IMR-90 (cell line): Measurements from ENCODE around the gene DOCK1. TPM values are rescaled to one million over a fixed set of nuclear protein-coding genes. Genes with fewer than 3 reads are reported as not detected.

ENCODE experiments used
- ATAC-seq: fragments of 200-7000 bp; cut with Tn5 transposase; 2 replicates; pipeline ENCODE4 v1.9.1; 2020; ENCODE audit warnings: low read depth, mild to moderate bottlenecking, moderate library complexity
- BruUV-seq: library from RNA; stranded (reverse); fragments of 400-500 nt; replicated peaks from 2 replicates; lab custom pipeline; 2021; lab: Mats Ljungman, UMichigan
- CTCF ChIA-PET: fragments of 300-600 bp; formaldehyde crosslinking; extraction: SDS; loops from one replicate; lab custom pipeline; 2021; ENCODE audit warnings: antibody characterized with exemption; lab: Yijun Ruan, JAX
- POLR2A ChIA-PET: fragments of 300-600 bp; sonication (Branson Sonifier 250); formaldehyde crosslinking; loops from one replicate; lab custom pipeline; 2022; ENCODE audit warnings: antibody characterized with exemption; ENCODE audit not compliant: unreplicated experiment; lab: Charles Lee
- DNase-seq: peaks from one replicate; pipeline ENCODE4 v3.0.0; 2013
- H2AFZ ChIP-seq: replicated peaks from 2 replicates; pipeline ENCODE3; 2013; ENCODE audit warnings: low read length, mild to moderate bottlenecking; ENCODE audit not compliant: poor library complexity
- H2AK5ac ChIP-seq: 2 replicates; pipeline ENCODE4 v1.6.1; 2013; ENCODE audit warnings: low read depth, low read length, inconsistent platforms
- H2AK9ac ChIP-seq: replicated peaks from 2 replicates; pipeline ENCODE3; 2013; ENCODE audit warnings: mild to moderate bottlenecking, low read depth, low read length, moderate library complexity; ENCODE audit not compliant: poor library complexity
- H2BK120ac ChIP-seq: 2 replicates; pipeline ENCODE4 v1.6.1; 2013; ENCODE audit warnings: low read depth, low read length, inconsistent platforms
- H2BK15ac ChIP-seq: 3 replicates; pipeline ENCODE4 v1.6.1; 2013; ENCODE audit warnings: low read depth, low read length, inconsistent platforms
- H2BK20ac ChIP-seq: 2 replicates; pipeline ENCODE4 v1.6.1; 2013; ENCODE audit warnings: low read depth, mild to moderate bottlenecking, inconsistent platforms, low read length, moderate library complexity
- H2BK5ac ChIP-seq: 2 replicates; pipeline ENCODE4 v1.6.1; 2013; ENCODE audit warnings: mild to moderate bottlenecking, low read depth, low read length, inconsistent platforms; ENCODE audit not compliant: poor library complexity, severe bottlenecking
- H3K14ac ChIP-seq: replicated peaks from 2 replicates; pipeline ENCODE4 v1.6.1; 2013; ENCODE audit warnings: low read depth, low read length, inconsistent platforms
- H3K18ac ChIP-seq: 2 replicates; pipeline ENCODE4 v1.6.1; 2013; ENCODE audit warnings: low read depth, low read length, control low read depth
- H3K23ac ChIP-seq: 2 replicates; pipeline ENCODE4 v1.6.1; 2013; ENCODE audit warnings: low read depth, low read length, inconsistent platforms
- H3K27ac ChIP-seq: 2 replicates; pipeline ENCODE4 v1.5.1; 2013; ENCODE audit warnings: mild to moderate bottlenecking, control low read depth, low read length; ENCODE audit not compliant: insufficient read depth
- H3K27me3 ChIP-seq: 2 replicates; pipeline ENCODE4 v1.6.1; 2013; ENCODE audit warnings: low read length; ENCODE audit not compliant: control insufficient read depth, insufficient read depth
- H3K36me3 ChIP-seq: 2 replicates; pipeline ENCODE4 v1.6.1; 2013; ENCODE audit warnings: low read length, mixed read lengths; ENCODE audit not compliant: control insufficient read depth, insufficient read depth
- H3K4ac ChIP-seq: 2 replicates; pipeline ENCODE4 v1.6.1; 2013; ENCODE audit warnings: low read depth, low read length, inconsistent platforms
- H3K4me1 ChIP-seq: 2 replicates; pipeline ENCODE4 v1.6.1; 2013; ENCODE audit warnings: low read length, mixed read lengths; ENCODE audit not compliant: control insufficient read depth, insufficient read depth
- H3K4me2 ChIP-seq: 2 replicates; pipeline ENCODE4 v1.6.1; 2013; ENCODE audit warnings: low read depth, mild to moderate bottlenecking, control low read depth, low read length, moderate library complexity
- H3K4me3 ChIP-seq: 2 replicates; pipeline ENCODE4 v1.5.1; 2013; ENCODE audit warnings: low read depth, mild to moderate bottlenecking, control low read depth, low read length, moderate library complexity; ENCODE audit not compliant: insufficient read depth
- H3K56ac ChIP-seq: 2 replicates; pipeline ENCODE4 v1.6.1; 2013; ENCODE audit warnings: low read length, inconsistent platforms; ENCODE audit not compliant: insufficient read depth; ENCODE audit errors: extremely low read depth
- H3K79me1 ChIP-seq, 2 experiments: 2 replicates each; pipeline ENCODE4 v1.6.1; 2013; ENCODE audit warnings: low read length in 2 of 2, inconsistent platforms in 1 of 2, low read depth in 1 of 2
- H3K9ac ChIP-seq: 2 replicates; pipeline ENCODE4 v1.6.1; 2013; ENCODE audit warnings: low read depth, low read length, control low read depth
- H3K9me1 ChIP-seq: 2 replicates; pipeline ENCODE4 v1.6.1; 2013; ENCODE audit warnings: low read length, inconsistent platforms; ENCODE audit not compliant: insufficient read depth
- H3K9me3 ChIP-seq: 2 replicates; pipeline ENCODE4 v1.6.1; 2013; ENCODE audit warnings: low read length; ENCODE audit not compliant: control insufficient read depth, insufficient read depth
- H4K20me1 ChIP-seq: 2 replicates; pipeline ENCODE4 v1.6.1; 2013; ENCODE audit warnings: low read length, inconsistent platforms; ENCODE audit not compliant: insufficient read depth
- H4K5ac ChIP-seq: 2 replicates; pipeline ENCODE4 v1.6.1; 2013; ENCODE audit warnings: mild to moderate bottlenecking, low read depth, low read length, control low read depth
- H4K8ac ChIP-seq, 2 experiments: 2 replicates each; pipeline ENCODE4 v1.6.1; 2013; ENCODE audit warnings: low read depth in 2 of 2, low read length in 2 of 2, control low read depth in 1 of 2, inconsistent platforms in 1 of 2
- H4K91ac ChIP-seq: 2 replicates; pipeline ENCODE4 v1.6.1; 2013; ENCODE audit warnings: low read depth, low read length, inconsistent platforms; ENCODE audit not compliant: insufficient read depth
- BHLHE40 ChIP-seq: fragments of 150-350 bp; IDR thresholded peaks from 2 replicates; pipeline ENCODE4 v1.6.1; 2016; ENCODE audit warnings: mild to moderate bottlenecking, low read depth, low read length
- CEBPB ChIP-seq: IDR thresholded peaks from 2 replicates; pipeline ENCODE4 v1.6.1; 2012; ENCODE audit warnings: low read depth, low read length, improper control_type of control experiment
- CHD1 ChIP-seq: IDR thresholded peaks from 2 replicates; pipeline ENCODE4 v1.6.1; 2012; ENCODE audit warnings: low read depth, low read length, improper control_type of control experiment
- ELK1 ChIP-seq: fragments of 150-350 bp; IDR thresholded peaks from 2 replicates; pipeline ENCODE4 v1.6.1; 2016; ENCODE audit warnings: low read depth, mild to moderate bottlenecking, low read length, moderate library complexity, borderline replicate concordance
- FOS ChIP-seq: fragments of 150-350 bp; IDR thresholded peaks from 2 replicates; pipeline ENCODE4 v1.6.1; 2016; ENCODE audit warnings: low read depth, low read length
- MAFK ChIP-seq: IDR thresholded peaks from 2 replicates; pipeline ENCODE4 v1.6.1; 2012; ENCODE audit warnings: low read depth, low read length, improper control_type of control experiment
- MAZ ChIP-seq: IDR thresholded peaks from 2 replicates; pipeline ENCODE4 v1.6.1; 2012; ENCODE audit warnings: low read depth, mild to moderate bottlenecking, low read length, improper control_type of control experiment, moderate library complexity, borderline replicate concordance
- MXI1 ChIP-seq: IDR thresholded peaks from 2 replicates; pipeline ENCODE4 v1.6.1; 2012; ENCODE audit warnings: low read depth, mild to moderate bottlenecking, low read length, moderate library complexity, borderline replicate concordance
- NFE2L2 ChIP-seq: fragments of 150-350 bp; IDR thresholded peaks from 2 replicates; pipeline ENCODE4 v1.6.1; 2016; ENCODE audit warnings: low read depth, mild to moderate bottlenecking, low read length
- POLR2A ChIP-seq: IDR thresholded peaks from 2 replicates; pipeline ENCODE4 v1.6.1; 2012; ENCODE audit warnings: mild to moderate bottlenecking, low read depth, low read length
- RAD21 ChIP-seq: IDR thresholded peaks from 2 replicates; pipeline ENCODE4 v1.6.1; 2012; ENCODE audit warnings: low read length, improper control_type of control experiment
- RCOR1 ChIP-seq: IDR thresholded peaks from 2 replicates; pipeline ENCODE4 v1.6.1; 2012; ENCODE audit warnings: mild to moderate bottlenecking, low read length, improper control_type of control experiment; ENCODE audit not compliant: insufficient replicate concordance
- RFX5 ChIP-seq: IDR thresholded peaks from 2 replicates; pipeline ENCODE4 v1.8.0; 2012; ENCODE audit warnings: low read depth, mild to moderate bottlenecking, low read length, moderate library complexity
- SMC3 ChIP-seq: fragments of 150-350 bp; IDR thresholded peaks from 2 replicates; pipeline ENCODE4 v1.6.1; 2016; ENCODE audit warnings: low read depth, mild to moderate bottlenecking, antibody characterized with exemption, low read length, moderate library complexity
- USF2 ChIP-seq: fragments of 150-350 bp; IDR thresholded peaks from 2 replicates; pipeline ENCODE4 v1.6.1; 2017; ENCODE audit warnings: mild to moderate bottlenecking, antibody characterized with exemption, low read length, low read depth
- WGBS, 2 experiments: methylation state at CpG; one replicate each; pipeline versions ENCODE4 v1.1.5 to v1.1.7; 2013; ENCODE audit warnings: missing lambda C conversion rate in 2 of 2; ENCODE audit not compliant: insufficient read length in 1 of 2; ENCODE audit errors: extremely low coverage in 2 of 2; 5-methylcytosine and 5-hydroxymethylcytosine counted together
- dilution Hi-C: fragments of 300-500 bp; cut with HindIII; formaldehyde crosslinking; loops from one replicate; pipeline ENCODE4 v1.14.3; 2018; ENCODE audit warnings: low sequenced_read_pairs; ENCODE audit not compliant: unreplicated experiment
- in situ Hi-C: fragments of 300-500 bp; cut with MboI; formaldehyde crosslinking; loops from 3 replicates; pipeline ENCODE4 v1.14.3; 2019; ENCODE audit warnings: low sequenced_read_pairs, inconsistent platforms, mixed read lengths
- intact Hi-C: fragments of 100-400 bp; cut with micrococcal nuclease; formaldehyde crosslinking; loops from 2 replicates; pipeline ENCODE4 v1.10.0; 2022
- polyA plus RNA-seq, 3 experiments: library from polyadenylated mRNA; depleted of rRNA; stranded (reverse); fragments of >200 nt; gene quantifications; 2 replicates each; pipeline ENCODE4 v1.2.3, GENCODE V29; 2012; ENCODE audit warnings: low replicate concordance in 1 of 3
- total RNA-seq: library from RNA; depleted of rRNA; stranded (reverse); fragments of >200 nt; gene quantifications from 2 replicates; pipeline ENCODE4 v1.2.3, GENCODE V29; 2012
- TF ChIP-seq, protein P1 (sequence below): conservative IDR thresholded peaks from 2 replicates; pipeline ENCODE4 v1.5.1; 2012; ENCODE audit warnings: mild to moderate bottlenecking, low read depth, low read length, improper control_type of control experiment

Gene DOCK1
- total and polyA plus RNA-seq, 2 of the 4 experiments (the other 2 are of a cell fraction) = 28.2 to 71.0 TPM

GRCh38 chr10:126868371-126868770 lies 36.9 kb upstream of the DOCK1 start:
- CTCF ChIA-PET = no interaction called here
- BruUV-seq = no TSS peak
- no peak overlapping the region for H4K5ac ChIP-seq
- dilution Hi-C loops = no loop called here
- ATAC-seq = no peak
- H4K8ac ChIP-seq = no peak overlapping the region
- H3K9me3 ChIP-seq = no peaks in the 10 kb centered on the region
- H2AFZ ChIP-seq = no peak overlapping the region
- H4K91ac ChIP-seq = no peak overlapping the region
- H3K4me3 ChIP-seq = no peak overlapping the region
- no peak overlapping the region for H3K18ac ChIP-seq
- DNase-seq = no peak
- H3K14ac ChIP-seq = no peak overlapping the region
- H3K36me3 ChIP-seq = no peaks in the 10 kb centered on the region
- H3K56ac ChIP-seq = no peak overlapping the region
- H2BK5ac ChIP-seq = no peak overlapping the region
- intact Hi-C loops = no loop called here
- no peak overlapping the region for H3K9ac ChIP-seq
- H3K79me1 ChIP-seq = no peaks in the 10 kb centered on the region
- no peak overlapping the region for H3K4me2 ChIP-seq
- POLR2A ChIA-PET = no interaction called here
- TF ChIP-seq MAZ = no peak
- no peak for TF ChIP-seq CHD1
- TF ChIP-seq MAFK = no peak
- TF ChIP-seq RCOR1 = no peak
- no peak for TF ChIP-seq BHLHE40
- TF ChIP-seq USF2 = no peak
- TF ChIP-seq CEBPB = no peak
- no peak for TF ChIP-seq SMC3
- no peak for TF ChIP-seq MXI1
- no peak for TF ChIP-seq NFE2L2
- no peak for TF ChIP-seq RFX5
- no peak for TF ChIP-seq POLR2A
- TF ChIP-seq, protein P1, sequence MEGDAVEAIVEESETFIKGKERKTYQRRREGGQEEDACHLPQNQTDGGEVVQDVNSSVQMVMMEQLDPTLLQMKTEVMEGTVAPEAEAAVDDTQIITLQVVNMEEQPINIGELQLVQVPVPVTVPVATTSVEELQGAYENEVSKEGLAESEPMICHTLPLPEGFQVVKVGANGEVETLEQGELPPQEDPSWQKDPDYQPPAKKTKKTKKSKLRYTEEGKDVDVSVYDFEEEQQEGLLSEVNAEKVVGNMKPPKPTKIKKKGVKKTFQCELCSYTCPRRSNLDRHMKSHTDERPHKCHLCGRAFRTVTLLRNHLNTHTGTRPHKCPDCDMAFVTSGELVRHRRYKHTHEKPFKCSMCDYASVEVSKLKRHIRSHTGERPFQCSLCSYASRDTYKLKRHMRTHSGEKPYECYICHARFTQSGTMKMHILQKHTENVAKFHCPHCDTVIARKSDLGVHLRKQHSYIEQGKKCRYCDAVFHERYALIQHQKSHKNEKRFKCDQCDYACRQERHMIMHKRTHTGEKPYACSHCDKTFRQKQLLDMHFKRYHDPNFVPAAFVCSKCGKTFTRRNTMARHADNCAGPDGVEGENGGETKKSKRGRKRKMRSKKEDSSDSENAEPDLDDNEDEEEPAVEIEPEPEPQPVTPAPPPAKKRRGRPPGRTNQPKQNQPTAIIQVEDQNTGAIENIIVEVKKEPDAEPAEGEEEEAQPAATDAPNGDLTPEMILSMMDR = no peak
- no peak for TF ChIP-seq ELK1
- no peak for TF ChIP-seq RAD21
- no peak for TF ChIP-seq FOS
- no peak overlapping the region for H2AK9ac ChIP-seq
- no peak overlapping the region for H2BK20ac ChIP-seq
- no peak overlapping the region for H2BK120ac ChIP-seq
- peaks cover 4% of the 10 kb centered on the region; the same call in 1 of the 2 replicates for H3K27me3 ChIP-seq
- H4K20me1 ChIP-seq = no peaks in the 10 kb centered on the region
- in situ Hi-C loops = no loop called here
- H3K27ac ChIP-seq = no peak overlapping the region
- H3K4ac ChIP-seq = no peak overlapping the region
- H3K4me1 ChIP-seq = no peaks in the 10 kb centered on the region
- H2AK5ac ChIP-seq = no peak overlapping the region
- H2BK15ac ChIP-seq = no peak overlapping the region
- no peak overlapping the region for H3K23ac ChIP-seq
- 0% methylated on average over 1 of the region's 6 CpGs; no CpG with 5 or more reads in 1 of the 2 experiments for WGBS, 2 experiments
- H3K9me1 ChIP-seq = no peaks in the 10 kb centered on the region
